H1 (cell line): Measurements from ENCODE around the gene HS2ST1. TPM values are rescaled to one million over a fixed set of nuclear protein-coding genes. Genes with fewer than 3 reads are reported as not detected.

Source experiments
- CBX5 ChIP-seq: fragments of 300-800, 300-1000 bp; sonication (generic); IDR thresholded peaks from 2 replicates; pipeline ENCODE4 v1.7.1; 2016; ENCODE audit warnings: antibody characterized with exemption, low read length, low read depth
- CHD1 ChIP-seq: IDR thresholded peaks from 2 replicates; pipeline ENCODE4 v1.6.1; 2012; ENCODE audit warnings: low read depth, low read length, improper control_type of control experiment
- EZH2 ChIP-seq: fragments of 200-600 bp; sonication (generic); IDR thresholded peaks from 2 replicates; pipeline ENCODE4 v1.7.1; 2012; ENCODE audit warnings: low read depth, mild to moderate bottlenecking, moderate library complexity, low read length, inconsistent platforms; ENCODE audit not compliant: severe bottlenecking
- JUN ChIP-seq: IDR thresholded peaks from 2 replicates; pipeline ENCODE4 v1.6.1; 2011; ENCODE audit warnings: low read depth, mild to moderate bottlenecking, improper control_type of control experiment, low read length
- TAF1 ChIP-seq: IDR thresholded peaks from 2 replicates; pipeline ENCODE4 v1.6.1; 2011; ENCODE audit warnings: mild to moderate bottlenecking, low read depth, low read length
- polyA plus RNA-seq, 7 experiments: library from polyadenylated mRNA; depleted of rRNA in 3 of 7; stranded (reverse) in 5 of 7; unstranded in 2 of 7; fragments of >200 nt in 5 of 7; fragments of 200-250 nt in 2 of 7; gene quantifications; 1 replicate in 5 of 7; 2 replicates in 1 of 7; 4 replicates in 1 of 7; pipeline versions ENCODE4 v1.2.1 to v1.2.3, GENCODE V29; 2011 to 2013; ENCODE audit warnings: missing spikeins in 2 of 7, mixed read lengths in 2 of 7
- total RNA-seq: library from RNA; stranded (reverse); fragmentation: NEBNext Ultra II Directional; extraction: Animal tissue kit (Norgen Biotek cat#: 25700); gene quantifications from 2 replicates; pipeline ENCODE4 v1.2.1, GENCODE V29; 2021
- TF ChIP-seq, protein P1 (sequence below): fragments of 300-600 bp; sonication (generic); IDR thresholded peaks from 2 replicates; pipeline ENCODE4 v1.7.1; 2012; ENCODE audit warnings: low read length, moderate library complexity, mild to moderate bottlenecking, inconsistent platforms; ENCODE audit not compliant: insufficient replicate concordance
- TF ChIP-seq, protein P2 (sequence below), 3 experiments: IDR thresholded peaks; 1 replicate in 2 of 3; 2 replicates in 1 of 3; pipeline versions ENCODE4 v1.5.1 to v1.6.1; 2011; ENCODE audit warnings: low read length in 3 of 3, mild to moderate bottlenecking in 3 of 3, inconsistent platforms in 2 of 3, low read depth in 1 of 3, moderate library complexity in 1 of 3; ENCODE audit not compliant: insufficient read depth in 1 of 3; ENCODE audit errors: control extremely low read depth in 1 of 3

HS2ST1 gene
- total and polyA plus RNA-seq, 2 of the 8 experiments (the other 6 are each of a cell fraction or from before 2014, with no cell fraction given), result 5.2 to 28.3 TPM

DNA sequence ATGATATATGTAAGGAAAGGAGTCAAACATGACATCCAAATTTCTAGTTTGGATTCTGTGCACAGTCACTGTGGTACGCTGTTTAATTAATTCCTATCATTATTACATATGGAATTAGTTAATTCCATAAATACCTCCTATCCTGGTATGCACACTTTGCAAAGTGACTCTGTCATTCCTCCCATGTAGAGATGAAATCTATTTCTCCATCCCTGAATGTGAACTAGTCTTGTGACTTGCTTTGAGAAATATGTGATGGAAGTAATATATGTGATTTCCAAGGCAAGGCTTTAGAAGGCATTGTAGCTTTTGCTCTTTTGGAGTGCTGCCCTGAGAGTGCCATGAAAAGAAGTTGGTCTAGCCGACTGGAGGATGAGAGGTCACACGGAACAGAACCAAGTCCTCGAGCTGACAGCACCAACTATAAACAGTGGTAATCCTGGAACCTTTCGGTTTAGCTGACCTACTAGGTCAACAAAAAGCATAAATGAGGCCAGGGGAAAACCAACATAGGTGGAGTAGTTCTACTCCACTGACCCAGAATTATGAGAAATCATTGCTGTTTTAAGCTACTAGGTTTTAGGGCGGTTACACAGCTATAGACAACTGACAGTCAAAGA is 2.0 kb upstream of the HS2ST1 start (continued):
- TF ChIP-seq, protein P1, sequence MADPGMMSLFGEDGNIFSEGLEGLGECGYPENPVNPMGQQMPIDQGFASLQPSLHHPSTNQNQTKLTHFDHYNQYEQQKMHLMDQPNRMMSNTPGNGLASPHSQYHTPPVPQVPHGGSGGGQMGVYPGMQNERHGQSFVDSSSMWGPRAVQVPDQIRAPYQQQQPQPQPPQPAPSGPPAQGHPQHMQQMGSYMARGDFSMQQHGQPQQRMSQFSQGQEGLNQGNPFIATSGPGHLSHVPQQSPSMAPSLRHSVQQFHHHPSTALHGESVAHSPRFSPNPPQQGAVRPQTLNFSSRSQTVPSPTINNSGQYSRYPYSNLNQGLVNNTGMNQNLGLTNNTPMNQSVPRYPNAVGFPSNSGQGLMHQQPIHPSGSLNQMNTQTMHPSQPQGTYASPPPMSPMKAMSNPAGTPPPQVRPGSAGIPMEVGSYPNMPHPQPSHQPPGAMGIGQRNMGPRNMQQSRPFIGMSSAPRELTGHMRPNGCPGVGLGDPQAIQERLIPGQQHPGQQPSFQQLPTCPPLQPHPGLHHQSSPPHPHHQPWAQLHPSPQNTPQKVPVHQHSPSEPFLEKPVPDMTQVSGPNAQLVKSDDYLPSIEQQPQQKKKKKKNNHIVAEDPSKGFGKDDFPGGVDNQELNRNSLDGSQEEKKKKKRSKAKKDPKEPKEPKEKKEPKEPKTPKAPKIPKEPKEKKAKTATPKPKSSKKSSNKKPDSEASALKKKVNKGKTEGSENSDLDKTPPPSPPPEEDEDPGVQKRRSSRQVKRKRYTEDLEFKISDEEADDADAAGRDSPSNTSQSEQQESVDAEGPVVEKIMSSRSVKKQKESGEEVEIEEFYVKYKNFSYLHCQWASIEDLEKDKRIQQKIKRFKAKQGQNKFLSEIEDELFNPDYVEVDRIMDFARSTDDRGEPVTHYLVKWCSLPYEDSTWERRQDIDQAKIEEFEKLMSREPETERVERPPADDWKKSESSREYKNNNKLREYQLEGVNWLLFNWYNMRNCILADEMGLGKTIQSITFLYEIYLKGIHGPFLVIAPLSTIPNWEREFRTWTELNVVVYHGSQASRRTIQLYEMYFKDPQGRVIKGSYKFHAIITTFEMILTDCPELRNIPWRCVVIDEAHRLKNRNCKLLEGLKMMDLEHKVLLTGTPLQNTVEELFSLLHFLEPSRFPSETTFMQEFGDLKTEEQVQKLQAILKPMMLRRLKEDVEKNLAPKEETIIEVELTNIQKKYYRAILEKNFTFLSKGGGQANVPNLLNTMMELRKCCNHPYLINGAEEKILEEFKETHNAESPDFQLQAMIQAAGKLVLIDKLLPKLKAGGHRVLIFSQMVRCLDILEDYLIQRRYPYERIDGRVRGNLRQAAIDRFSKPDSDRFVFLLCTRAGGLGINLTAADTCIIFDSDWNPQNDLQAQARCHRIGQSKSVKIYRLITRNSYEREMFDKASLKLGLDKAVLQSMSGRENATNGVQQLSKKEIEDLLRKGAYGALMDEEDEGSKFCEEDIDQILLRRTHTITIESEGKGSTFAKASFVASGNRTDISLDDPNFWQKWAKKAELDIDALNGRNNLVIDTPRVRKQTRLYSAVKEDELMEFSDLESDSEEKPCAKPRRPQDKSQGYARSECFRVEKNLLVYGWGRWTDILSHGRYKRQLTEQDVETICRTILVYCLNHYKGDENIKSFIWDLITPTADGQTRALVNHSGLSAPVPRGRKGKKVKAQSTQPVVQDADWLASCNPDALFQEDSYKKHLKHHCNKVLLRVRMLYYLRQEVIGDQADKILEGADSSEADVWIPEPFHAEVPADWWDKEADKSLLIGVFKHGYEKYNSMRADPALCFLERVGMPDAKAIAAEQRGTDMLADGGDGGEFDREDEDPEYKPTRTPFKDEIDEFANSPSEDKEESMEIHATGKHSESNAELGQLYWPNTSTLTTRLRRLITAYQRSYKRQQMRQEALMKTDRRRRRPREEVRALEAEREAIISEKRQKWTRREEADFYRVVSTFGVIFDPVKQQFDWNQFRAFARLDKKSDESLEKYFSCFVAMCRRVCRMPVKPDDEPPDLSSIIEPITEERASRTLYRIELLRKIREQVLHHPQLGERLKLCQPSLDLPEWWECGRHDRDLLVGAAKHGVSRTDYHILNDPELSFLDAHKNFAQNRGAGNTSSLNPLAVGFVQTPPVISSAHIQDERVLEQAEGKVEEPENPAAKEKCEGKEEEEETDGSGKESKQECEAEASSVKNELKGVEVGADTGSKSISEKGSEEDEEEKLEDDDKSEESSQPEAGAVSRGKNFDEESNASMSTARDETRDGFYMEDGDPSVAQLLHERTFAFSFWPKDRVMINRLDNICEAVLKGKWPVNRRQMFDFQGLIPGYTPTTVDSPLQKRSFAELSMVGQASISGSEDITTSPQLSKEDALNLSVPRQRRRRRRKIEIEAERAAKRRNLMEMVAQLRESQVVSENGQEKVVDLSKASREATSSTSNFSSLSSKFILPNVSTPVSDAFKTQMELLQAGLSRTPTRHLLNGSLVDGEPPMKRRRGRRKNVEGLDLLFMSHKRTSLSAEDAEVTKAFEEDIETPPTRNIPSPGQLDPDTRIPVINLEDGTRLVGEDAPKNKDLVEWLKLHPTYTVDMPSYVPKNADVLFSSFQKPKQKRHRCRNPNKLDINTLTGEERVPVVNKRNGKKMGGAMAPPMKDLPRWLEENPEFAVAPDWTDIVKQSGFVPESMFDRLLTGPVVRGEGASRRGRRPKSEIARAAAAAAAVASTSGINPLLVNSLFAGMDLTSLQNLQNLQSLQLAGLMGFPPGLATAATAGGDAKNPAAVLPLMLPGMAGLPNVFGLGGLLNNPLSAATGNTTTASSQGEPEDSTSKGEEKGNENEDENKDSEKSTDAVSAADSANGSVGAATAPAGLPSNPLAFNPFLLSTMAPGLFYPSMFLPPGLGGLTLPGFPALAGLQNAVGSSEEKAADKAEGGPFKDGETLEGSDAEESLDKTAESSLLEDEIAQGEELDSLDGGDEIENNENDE, result no peak
- TF ChIP-seq EZH2 (no peak), CBX5 (no peak), TAF1 (no peak), CHD1 (no peak), JUN (no peak)
- TF ChIP-seq, protein P2, sequence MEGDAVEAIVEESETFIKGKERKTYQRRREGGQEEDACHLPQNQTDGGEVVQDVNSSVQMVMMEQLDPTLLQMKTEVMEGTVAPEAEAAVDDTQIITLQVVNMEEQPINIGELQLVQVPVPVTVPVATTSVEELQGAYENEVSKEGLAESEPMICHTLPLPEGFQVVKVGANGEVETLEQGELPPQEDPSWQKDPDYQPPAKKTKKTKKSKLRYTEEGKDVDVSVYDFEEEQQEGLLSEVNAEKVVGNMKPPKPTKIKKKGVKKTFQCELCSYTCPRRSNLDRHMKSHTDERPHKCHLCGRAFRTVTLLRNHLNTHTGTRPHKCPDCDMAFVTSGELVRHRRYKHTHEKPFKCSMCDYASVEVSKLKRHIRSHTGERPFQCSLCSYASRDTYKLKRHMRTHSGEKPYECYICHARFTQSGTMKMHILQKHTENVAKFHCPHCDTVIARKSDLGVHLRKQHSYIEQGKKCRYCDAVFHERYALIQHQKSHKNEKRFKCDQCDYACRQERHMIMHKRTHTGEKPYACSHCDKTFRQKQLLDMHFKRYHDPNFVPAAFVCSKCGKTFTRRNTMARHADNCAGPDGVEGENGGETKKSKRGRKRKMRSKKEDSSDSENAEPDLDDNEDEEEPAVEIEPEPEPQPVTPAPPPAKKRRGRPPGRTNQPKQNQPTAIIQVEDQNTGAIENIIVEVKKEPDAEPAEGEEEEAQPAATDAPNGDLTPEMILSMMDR (IDR thresholded peaks at IDR 0.05; ENCODE audit: control extremely low read depth in 1 of 3, insufficient read depth in 1 of 3, low read depth in 1 of 3, low read length in 3 of 3), result no peak
